ENCODE results near the gene APOA1.

Gene APOA1

GRCh38 chr11:116829525-116830183, 7.8 kb downstream of the APOA1 start, which contains the start of gene APOC3:
APOC3 (plus strand) TSS chr11:116829907; CDS start chr11:116830583, 676 bp downstream.
- no peak for TF ChIP-seq CTCF (IDR thresholded peaks at IDR 0.05; ENCODE audit: extremely low read depth, missing control alignments)
- no peak for DNase-seq (ENCODE audit: low spot score)

GRCh38 chr11:116828632-116829524, 8.5 kb downstream of the APOA1 start:
- DNase-seq (ENCODE audit: low spot score): no peak
- TF ChIP-seq CTCF (IDR thresholded peaks at IDR 0.05; ENCODE audit: extremely low read depth, missing control alignments): no peak

- no peak for TF ChIP-seq CTCF (IDR thresholded peaks at IDR 0.05; ENCODE audit: extremely low read depth, missing control alignments)
- no peak for DNase-seq (ENCODE audit: low spot score)
These were observed 10.0 kb downstream of the APOA1 start for GRCh38 chr11:116827461-116827860.

GRCh38 chr11:116826751-116827431, 10.5 kb downstream of the APOA1 start:
- no peak for DNase-seq (ENCODE audit: low spot score)
- no peak for TF ChIP-seq CTCF (IDR thresholded peaks at IDR 0.05; ENCODE audit: extremely low read depth, missing control alignments)

- TF ChIP-seq CTCF (IDR thresholded peaks at IDR 0.05; ENCODE audit: extremely low read depth, missing control alignments): no peak
- no peak for DNase-seq (ENCODE audit: low spot score)
These were observed 11.3 kb downstream of the APOA1 start for GRCh38 chr11:116825854-116826750.

- DNase-seq (ENCODE audit: low spot score): no peak
- TF ChIP-seq CTCF (IDR thresholded peaks at IDR 0.05; ENCODE audit: extremely low read depth, missing control alignments): no peak
These were observed 12.0 kb downstream of the APOA1 start for GRCh38 chr11:116825434-116825833.
